Right lobe of liver (tissue), 4 donors: ENCODE measurements around the gene GOLPH3.

Experiments
- CTCF ChIP-seq, 4 donors: fragments of 200-600 bp in 3 of 4; fragments of 450-650 bp in 1 of 4; IDR thresholded peaks; one replicate each; pipeline versions ENCODE4 v1.5.1 to v1.8.0; 2016 to 2022; ENCODE audit warnings: antibody characterized with exemption in 4 of 4, mild to moderate bottlenecking in 2 of 4
- POLR2A ChIP-seq: fragments of 450-650 bp; IDR thresholded peaks from one replicate; pipeline ENCODE4 v1.6.1; 2017; ENCODE audit warnings: antibody characterized with exemption, mild to moderate bottlenecking
- donor health status: DM: no; HTN: no; CAD: no.
- donor health status: DM: no; HTN: no; CAD: no.
- donor health status: DM: no; HTN: yes; CAD: no.

GRCh38 chr5:32131604-32132003 lies 42.5 kb downstream of the GOLPH3 start:
- TF ChIP-seq CTCF (IDR thresholded peaks at IDR 0.05) (no peak), POLR2A (no peak)
